22Rv1 (cell line): ENCODE results near the gene CACNA2D2.

Experiments
- CTCF ChIP-seq: fragments of 450-650 bp; IDR thresholded peaks from 2 replicates; pipeline ENCODE4 v1.5.1; 2017; ENCODE audit warnings: mild to moderate bottlenecking
- ZFX ChIP-seq: fragments of 450-650 bp; IDR thresholded peaks from 2 replicates; pipeline ENCODE4 v1.6.1; 2017; ENCODE audit warnings: antibody characterized with exemption, borderline replicate concordance

- TF ChIP-seq CTCF: no peak
- no peak for TF ChIP-seq ZFX
These were observed 152.7 kb downstream of the CACNA2D2 start, which contains the start of the genes CYB561D2 and NPRL2 for GRCh38 chr3:50350527-50351322.
